Adrenal gland (tissue), 12 donors: Measurements from ENCODE around the gene PARD3B. TPM values are rescaled to one million over a fixed set of nuclear protein-coding genes. Genes with fewer than 3 reads are reported as not detected.

ENCODE experiments used
- DNase-seq, 7 donors: peaks; one replicate each; pipeline ENCODE4 v3.0.0-alpha.2; 2019 to 2020
- H3K27ac ChIP-seq, 5 donors: fragments of 200-600 bp; sonication (generic) in 4 of 5; 1 replicate in 3 of 5; 2 replicates in 2 of 5; pipeline versions ENCODE4 v1.5.1 to v1.8.0; 2016 to 2020; ENCODE audit warnings: mild to moderate bottlenecking in 1 of 5
- H3K27me3 ChIP-seq: fragments of 200-600 bp; 2 replicates; pipeline ENCODE4 v1.8.0; 2021
- H3K36me3 ChIP-seq, 2 donors: fragments of 200-600 bp; replicated peaks in 1 of 2; 1 replicate in 1 of 2; 2 replicates in 1 of 2; pipeline versions ENCODE4 v1.5.1 to v1.8.0; 2018 to 2022
- H3K4me1 ChIP-seq, 2 donors: fragments of 200-600 bp; replicated peaks in 1 of 2; 1 replicate in 1 of 2; 2 replicates in 1 of 2; pipeline versions ENCODE4 v1.5.1 to v1.8.0; 2018 to 2021
- H3K4me3 ChIP-seq, 4 donors: fragments of 200-600 bp; sonication (generic) in 3 of 4; one replicate each; pipeline ENCODE4 v1.5.1; 2016 to 2018
- H3K9me3 ChIP-seq, 3 donors: fragments of 200-600 bp; sonication (generic) in 1 of 3; replicated peaks in 1 of 3; 1 replicate in 2 of 3; 2 replicates in 1 of 3; pipeline versions ENCODE4 v1.5.1 to v1.8.0; 2016 to 2021
- POLR2A ChIP-seq, 2 donors: fragments of 450-650 bp; IDR thresholded peaks; one replicate each; pipeline ENCODE4 v1.6.1; 2017; ENCODE audit warnings: antibody characterized with exemption in 2 of 2, mild to moderate bottlenecking in 2 of 2, moderate library complexity in 1 of 2
- WGBS, 4 donors: extraction: QIAGEN DNeasy Blood & Tissue Kit in 2 of 4; methylation state at CpG; one replicate each; pipeline versions ENCODE4 v1.1.5 to v1.1.7; 2013 to 2017; 5-methylcytosine and 5-hydroxymethylcytosine counted together
- intact Hi-C, 2 donors: fragments of 100-400 bp; cut with DNase I; formaldehyde crosslinking; loops; one replicate each; pipeline versions ENCODE4 v1.14.1 to v1.15.0; 2022 to 2023
- polyA plus RNA-seq, 3 donors: library from polyadenylated mRNA; stranded (reverse); fragments of 200-250 nt in 2 of 3; fragments of 350-450 nt in 1 of 3; fragmentation: Illumina TruSeq in 1 of 3; extraction: RNeasy Lipid Tissue Mini Kit (QIAGEN cat#74804) in 1 of 3; gene quantifications; one replicate each; pipeline ENCODE4 v1.2.3, GENCODE V29; 2013 to 2014
- total RNA-seq, 9 donors: library from RNA; depleted of rRNA in 4 of 9; stranded (reverse); fragments of >200 nt in 4 of 9; fragments of 120-200 nt in 1 of 9; fragmentation: NEBNext Ultra II Directional in 1 of 9; extraction: Animal tissue kit (Norgen Biotek cat#: 25700) in 1 of 9; gene quantifications; one replicate each; pipeline versions ENCODE4 v1.1.0 to v1.2.4, GENCODE V29; 2013 to 2023
- TF ChIP-seq, protein P1 (sequence below), 6 experiments: fragments of 450-650 bp in 4 of 6; fragments of 200-600 bp in 2 of 6; sonication (generic) in 1 of 6; IDR thresholded peaks; 1 replicate in 5 of 6; 2 replicates in 1 of 6; pipeline versions ENCODE4 v1.5.1 to v1.8.0; 2016 to 2021; ENCODE audit warnings: antibody characterized with exemption in 6 of 6, mild to moderate bottlenecking in 2 of 6, moderate library complexity in 1 of 6
- donor health status: healthy with polysubstance abuse.
- donor health status: Bipolar disorder and iron deficiency.
- donor health status: DM: yes; HTN: yes; CAD: no.
- donor health status: DM: no; HTN: no; CAD: no.
- donor health status: DM: no; HTN: no; CAD: no.
- donor health status: DM: yes; HTN: yes; CAD: no.

The PARD3B gene
- total and polyA plus RNA-seq, 12 donors: 1.9 to 20.4 (median 9.5) TPM

DNA sequence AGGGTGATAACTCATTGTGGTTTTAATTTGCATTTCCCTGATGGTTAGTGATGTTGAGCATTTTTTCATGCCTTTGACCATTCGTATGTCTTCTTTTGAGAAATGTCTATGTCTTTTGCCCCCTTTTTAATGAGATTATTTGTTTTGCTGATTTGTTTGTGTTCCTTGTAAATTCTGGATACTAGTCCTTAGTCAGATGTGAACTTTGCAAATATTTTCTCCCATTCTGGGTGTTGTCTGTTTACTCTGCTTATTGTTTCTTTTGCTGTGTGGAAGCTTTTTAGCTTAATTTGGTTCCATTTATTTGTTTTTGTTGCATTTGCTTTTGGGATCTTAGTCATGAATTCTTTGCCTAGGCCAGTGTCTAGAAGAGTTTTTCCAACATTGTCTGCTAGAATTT lies 192.0 kb downstream of the PARD3B start:
- DNase-seq: no peak
- 80 to 97% (median 86%) methylated on average over 1 of the region's 1 CpG for WGBS, 4 donors
- no peak overlapping the region for H3K4me3 ChIP-seq
- H3K9me3 ChIP-seq: no peaks in the 10 kb centered on the region
- no peaks in the 10 kb centered on the region for H3K27me3 ChIP-seq
- TF ChIP-seq, protein P1, sequence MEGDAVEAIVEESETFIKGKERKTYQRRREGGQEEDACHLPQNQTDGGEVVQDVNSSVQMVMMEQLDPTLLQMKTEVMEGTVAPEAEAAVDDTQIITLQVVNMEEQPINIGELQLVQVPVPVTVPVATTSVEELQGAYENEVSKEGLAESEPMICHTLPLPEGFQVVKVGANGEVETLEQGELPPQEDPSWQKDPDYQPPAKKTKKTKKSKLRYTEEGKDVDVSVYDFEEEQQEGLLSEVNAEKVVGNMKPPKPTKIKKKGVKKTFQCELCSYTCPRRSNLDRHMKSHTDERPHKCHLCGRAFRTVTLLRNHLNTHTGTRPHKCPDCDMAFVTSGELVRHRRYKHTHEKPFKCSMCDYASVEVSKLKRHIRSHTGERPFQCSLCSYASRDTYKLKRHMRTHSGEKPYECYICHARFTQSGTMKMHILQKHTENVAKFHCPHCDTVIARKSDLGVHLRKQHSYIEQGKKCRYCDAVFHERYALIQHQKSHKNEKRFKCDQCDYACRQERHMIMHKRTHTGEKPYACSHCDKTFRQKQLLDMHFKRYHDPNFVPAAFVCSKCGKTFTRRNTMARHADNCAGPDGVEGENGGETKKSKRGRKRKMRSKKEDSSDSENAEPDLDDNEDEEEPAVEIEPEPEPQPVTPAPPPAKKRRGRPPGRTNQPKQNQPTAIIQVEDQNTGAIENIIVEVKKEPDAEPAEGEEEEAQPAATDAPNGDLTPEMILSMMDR (IDR thresholded peaks at IDR 0.05): no peak
- TF ChIP-seq POLR2A (IDR thresholded peaks at IDR 0.05): no peak
- intact Hi-C loops: no loop called here
- H3K4me1 ChIP-seq: no peaks in the 10 kb centered on the region
- H3K36me3 ChIP-seq: no peaks in the 10 kb centered on the region
- no peak overlapping the region for H3K27ac ChIP-seq

GRCh38 chr2:204738721-204739120 lies 193.4 kb downstream of the PARD3B start:
- no peaks in the 10 kb centered on the region for H3K4me1 ChIP-seq
- TF ChIP-seq POLR2A (IDR thresholded peaks at IDR 0.05): no peak
- TF ChIP-seq, protein P1 (IDR thresholded peaks at IDR 0.05): no peak
- no peak overlapping the region for H3K4me3 ChIP-seq
- intact Hi-C loops: no loop called here
- H3K36me3 ChIP-seq: no peaks in the 10 kb centered on the region
- no peak for DNase-seq
- H3K27ac ChIP-seq: no peak overlapping the region
- H3K9me3 ChIP-seq: no peaks in the 10 kb centered on the region
- 83 to 95% (median 87%) methylated on average over 1 of the region's 1 CpG for WGBS, 4 donors
- H3K27me3 ChIP-seq: no peaks in the 10 kb centered on the region

- Histone ChIP-seq H3K9me3 (no peaks in the 10 kb centered on the region), H3K27me3 (no peaks in the 10 kb centered on the region), H3K4me1 (no peaks in the 10 kb centered on the region), H3K36me3 (no peaks in the 10 kb centered on the region), H3K4me3 (no peak overlapping the region), H3K27ac (no peak overlapping the region)
- 79 to 84% (median 81%) methylated on average over 2 of the region's 2 CpGs for WGBS, 4 donors
- TF ChIP-seq, protein P1 (IDR thresholded peaks at IDR 0.05): no peak
- TF ChIP-seq POLR2A (IDR thresholded peaks at IDR 0.05): no peak
- no peak for DNase-seq
- intact Hi-C loops: no loop called here
These were observed 198.2 kb downstream of the PARD3B start for GRCh38 chr2:204743393-204743960.

DNA sequence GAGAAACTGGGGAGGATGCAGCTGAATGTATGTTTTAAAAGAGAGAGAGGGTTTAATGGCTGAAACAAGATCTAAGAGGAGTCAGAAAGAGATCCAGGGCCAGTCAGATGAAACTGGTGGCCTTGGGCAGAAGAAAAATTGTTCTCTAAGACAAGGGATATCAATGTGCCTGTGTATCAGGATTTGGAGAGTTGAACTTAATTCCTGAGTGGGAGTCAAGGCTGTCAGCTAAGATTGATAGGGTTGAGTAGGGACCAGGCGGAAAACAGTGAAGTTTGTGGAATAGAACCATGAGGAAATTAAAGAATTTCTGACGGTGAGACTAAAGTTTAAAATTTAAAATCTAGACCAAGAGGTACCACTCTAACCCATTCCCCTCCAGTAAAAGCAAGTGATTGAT lies 199.2 kb downstream of the PARD3B start:
- Histone ChIP-seq H3K4me3 (no peak overlapping the region), H3K4me1 (peaks cover 0 to 1% of the 10 kb centered on the region in 2 donors), H3K27me3 (no peaks in the 10 kb centered on the region), H3K27ac (no peak overlapping the region), H3K9me3 (no peaks in the 10 kb centered on the region), H3K36me3 (no peaks in the 10 kb centered on the region)
- DNase-seq: no peak
- TF ChIP-seq, protein P1 (IDR thresholded peaks at IDR 0.05): no peak
- TF ChIP-seq POLR2A (IDR thresholded peaks at IDR 0.05): no peak
- intact Hi-C loops: no loop called here
- WGBS, 4 donors: 81 to 89% (median 86%) methylated on average over 2 of the region's 2 CpGs
